D341Med (cell line): ENCODE results near the gene SUPT3H.

Experiments used
- DNase-seq: peaks from one replicate; pipeline ENCODE4 v3.0.0; 2012; ENCODE audit warnings: low spot score

SUPT3H gene

GRCh38 chr6:44837255-44837654 lies 540.5 kb downstream of the SUPT3H start:
- no peak for DNase-seq

- no peak for DNase-seq
These were observed 544.5 kb downstream of the SUPT3H start for GRCh38 chr6:44833248-44833647.

- DNase-seq, result peak; percentile 30
These were observed 546.6 kb downstream of the SUPT3H start for GRCh38 chr6:44831002-44831610.

GRCh38 chr6:44829836-44830235 lies 547.9 kb downstream of the SUPT3H start:
- DNase-seq, result no peak

- no peak for DNase-seq
These were observed 549.0 kb downstream of the SUPT3H start for GRCh38 chr6:44828780-44829179.

GRCh38 chr6:44826025-44826676 lies 551.6 kb downstream of the SUPT3H start:
- no peak for DNase-seq

- DNase-seq, result no peak
These were observed 552.5 kb downstream of the SUPT3H start for GRCh38 chr6:44825273-44825672.

GRCh38 chr6:44824567-44824966 lies 553.2 kb downstream of the SUPT3H start:
- no peak for DNase-seq

- DNase-seq, result no peak
These were observed 557.0 kb downstream of the SUPT3H start for GRCh38 chr6:44820759-44821158.

- no peak for DNase-seq
These were observed 557.4 kb downstream of the SUPT3H start for GRCh38 chr6:44820321-44820720.

GRCh38 chr6:44811456-44811855 lies 566.3 kb downstream of the SUPT3H start:
- DNase-seq, result no peak

- DNase-seq, result no peak
These were observed 568.5 kb downstream of the SUPT3H start for GRCh38 chr6:44809258-44809657.

GRCh38 chr6:44808148-44808547 lies 569.6 kb downstream of the SUPT3H start:
- DNase-seq, result no peak

- no peak for DNase-seq
These were observed 571.1 kb downstream of the SUPT3H start for GRCh38 chr6:44806656-44807055.

- DNase-seq, result no peak
These were observed 572.4 kb downstream of the SUPT3H start for GRCh38 chr6:44805238-44805846.

GRCh38 chr6:44804546-44805159 lies 573.1 kb downstream of the SUPT3H start:
- DNase-seq, result no peak

- DNase-seq, result no peak
These were observed 573.7 kb downstream of the SUPT3H start for GRCh38 chr6:44804016-44804415.

- DNase-seq, result no peak
These were observed 576.7 kb downstream of the SUPT3H start for GRCh38 chr6:44800784-44801592.

GRCh38 chr6:44800171-44800783 lies 577.5 kb downstream of the SUPT3H start:
- DNase-seq, result peak; percentile 59

- no peak for DNase-seq
These were observed 580.0 kb downstream of the SUPT3H start for GRCh38 chr6:44797746-44798145.

GRCh38 chr6:44795326-44795725 lies 582.4 kb downstream of the SUPT3H start:
- no peak for DNase-seq

GRCh38 chr6:44789806-44790205 lies 587.9 kb downstream of the SUPT3H start:
- DNase-seq, result no peak
